Activated CD8-positive, alpha-beta T cell treated with anti-CD3 and anti-CD28 coated beads for 36 hours (primary cell): ENCODE measurements around the gene PLXNB2. TPM values are rescaled to one million over a fixed set of nuclear protein-coding genes. Genes with fewer than 3 reads are reported as not detected.
A peak's percentile ranks its signal among the peaks of the same experiment; 100 is the strongest.

Experiments
- ATAC-seq: fragments of 200-7000 bp; cut with Tn5 transposase; one replicate; pipeline ENCODE4 v1.10.0; 2021; ENCODE audit warnings: mild to moderate bottlenecking, moderate library complexity
- CTCF ChIA-PET: fragments of 350-600 bp; sonication (Branson Sonifier 250); formaldehyde crosslinking; loops from one replicate; lab custom pipeline; 2021; ENCODE audit warnings: antibody characterized with exemption; lab: Charles Lee
- POLR2A ChIA-PET: fragments of 350-600 bp; sonication (Branson Sonifier 250); formaldehyde crosslinking; loops from one replicate; lab custom pipeline; 2021; ENCODE audit warnings: antibody characterized with exemption; lab: Charles Lee
- DNase-seq: peaks from one replicate; pipeline ENCODE4 v3.0.0-alpha.2; 2020
- H3K27ac Mint-ChIP-seq: one replicate; pipeline ENCODE4 v1.8.0; 2021; ENCODE audit warnings: mild to moderate bottlenecking, mixed read lengths
- H3K27me3 Mint-ChIP-seq: one replicate; pipeline ENCODE4 v1.8.0; 2021; ENCODE audit warnings: mixed read lengths
- H3K36me3 Mint-ChIP-seq: one replicate; pipeline ENCODE4 v1.8.0; 2021; ENCODE audit warnings: low read depth, mixed read lengths
- H3K4me1 Mint-ChIP-seq: one replicate; pipeline ENCODE4 v1.8.0; 2021; ENCODE audit warnings: low read depth, mixed read lengths
- H3K4me3 Mint-ChIP-seq: one replicate; pipeline ENCODE4 v1.8.0; 2021; ENCODE audit warnings: mild to moderate bottlenecking, moderate library complexity, mixed read lengths
- H3K9me3 Mint-ChIP-seq: one replicate; pipeline ENCODE4 v1.8.0; 2021; ENCODE audit warnings: mixed read lengths
- intact Hi-C: fragments of 100-400 bp; cut with micrococcal nuclease; formaldehyde crosslinking; loops from one replicate; pipeline ENCODE4 v1.10.0; 2022
- total RNA-seq, 2 experiments: library from RNA; stranded (reverse); gene quantifications; one replicate each; pipeline ENCODE4 v1.2.3, GENCODE V29; 2021
- TF ChIP-seq, protein P1 (sequence below): fragments of 200-600 bp; IDR thresholded peaks from one replicate; pipeline ENCODE4 v1.8.0; 2022; ENCODE audit warnings: antibody characterized with exemption, mild to moderate bottlenecking

Gene PLXNB2
- total RNA-seq, 2 experiments from 2014 or later: 22.1 to 26.4 TPM

DNA sequence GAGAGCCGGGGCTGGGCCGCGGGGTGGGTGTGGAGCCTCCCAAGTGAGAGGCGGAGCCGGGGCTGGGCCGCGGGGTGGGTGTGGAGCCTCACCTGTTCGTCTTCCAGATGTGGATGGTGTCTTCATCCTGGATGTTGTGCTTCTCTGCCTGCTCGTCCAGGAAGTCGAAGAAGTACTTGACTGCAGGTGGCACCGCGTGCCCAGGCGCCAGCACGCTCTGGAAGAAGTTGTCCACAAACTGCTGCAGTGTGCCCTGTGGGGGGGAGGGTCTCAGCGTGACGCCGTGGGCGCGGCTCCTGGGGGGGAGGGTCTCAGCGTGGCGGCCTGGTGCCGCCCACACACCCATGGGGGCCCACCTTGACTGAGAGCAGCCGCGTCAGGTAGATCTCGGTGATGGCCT is 29.7 kb downstream of the PLXNB2 start:
- no peak overlapping the region for H3K4me3 Mint-ChIP-seq
- no peak for DNase-seq
- intact Hi-C loops: loop anchor here (5.0 kb wide), 1 partner anchor 50 kb away; the partner anchor contains the start of gene DENND6B
- H3K4me1 Mint-ChIP-seq: no peaks in the 10 kb centered on the region
- TF ChIP-seq, protein P1, sequence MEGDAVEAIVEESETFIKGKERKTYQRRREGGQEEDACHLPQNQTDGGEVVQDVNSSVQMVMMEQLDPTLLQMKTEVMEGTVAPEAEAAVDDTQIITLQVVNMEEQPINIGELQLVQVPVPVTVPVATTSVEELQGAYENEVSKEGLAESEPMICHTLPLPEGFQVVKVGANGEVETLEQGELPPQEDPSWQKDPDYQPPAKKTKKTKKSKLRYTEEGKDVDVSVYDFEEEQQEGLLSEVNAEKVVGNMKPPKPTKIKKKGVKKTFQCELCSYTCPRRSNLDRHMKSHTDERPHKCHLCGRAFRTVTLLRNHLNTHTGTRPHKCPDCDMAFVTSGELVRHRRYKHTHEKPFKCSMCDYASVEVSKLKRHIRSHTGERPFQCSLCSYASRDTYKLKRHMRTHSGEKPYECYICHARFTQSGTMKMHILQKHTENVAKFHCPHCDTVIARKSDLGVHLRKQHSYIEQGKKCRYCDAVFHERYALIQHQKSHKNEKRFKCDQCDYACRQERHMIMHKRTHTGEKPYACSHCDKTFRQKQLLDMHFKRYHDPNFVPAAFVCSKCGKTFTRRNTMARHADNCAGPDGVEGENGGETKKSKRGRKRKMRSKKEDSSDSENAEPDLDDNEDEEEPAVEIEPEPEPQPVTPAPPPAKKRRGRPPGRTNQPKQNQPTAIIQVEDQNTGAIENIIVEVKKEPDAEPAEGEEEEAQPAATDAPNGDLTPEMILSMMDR: no peak
- ATAC-seq: no peak
- H3K27ac Mint-ChIP-seq: no peak overlapping the region
- H3K9me3 Mint-ChIP-seq: no peaks in the 10 kb centered on the region
- H3K27me3 Mint-ChIP-seq: peaks cover 2% of the 10 kb centered on the region
- ChIA-PET CTCF (no interaction called here), POLR2A (no interaction called here)
- peaks cover 2% of the 10 kb centered on the region for H3K36me3 Mint-ChIP-seq

DNA sequence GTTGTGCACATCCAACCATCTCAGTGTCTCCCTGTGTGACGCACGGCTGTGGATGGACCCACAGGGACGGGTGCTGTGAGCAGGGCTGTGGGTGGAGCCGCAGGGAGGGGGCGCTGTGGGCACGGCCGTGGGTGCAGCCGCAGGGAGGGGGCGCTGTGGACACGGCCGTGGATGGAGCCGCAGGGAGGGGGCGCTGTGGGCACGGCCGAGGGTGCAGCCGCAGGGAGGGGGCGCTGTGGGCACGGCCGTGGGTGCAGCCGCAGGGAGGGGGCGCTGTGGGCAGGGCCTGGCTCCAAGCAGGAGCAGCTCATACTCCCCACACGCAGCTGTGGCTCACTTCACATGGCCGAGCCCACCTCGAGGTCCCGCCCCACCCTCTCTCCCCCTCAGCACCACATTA is 31.3 kb downstream of the PLXNB2 start:
- peak; percentile 67 for DNase-seq
- ChIA-PET CTCF (interaction anchor here (0.6 to 2.7 kb wide), 16 partner anchors 13 to 435 kb away, joined by 3 to 27 read pairs (median 4); partner anchors contain the start of genes DENND6B and PLXNB2), POLR2A (interaction anchor here (1.0 kb wide), 1 partner anchor 66 kb away, joined by 5 read pairs; no protein-coding TSS in a partner anchor)
- no peak overlapping the region for H3K4me3 Mint-ChIP-seq
- no peaks in the 10 kb centered on the region for H3K9me3 Mint-ChIP-seq
- H3K36me3 Mint-ChIP-seq: peaks cover 2% of the 10 kb centered on the region
- peak; percentile 80 for ATAC-seq
- TF ChIP-seq, protein P1: peak; percentile 70
- peaks cover 8% of the 10 kb centered on the region for H3K27me3 Mint-ChIP-seq
- intact Hi-C loops: loop anchor here (5.0 kb wide), 1 partner anchor 51 kb away; the partner anchor contains the start of gene DENND6B
- no peak overlapping the region for H3K27ac Mint-ChIP-seq
- H3K4me1 Mint-ChIP-seq: peaks cover 1% of the 10 kb centered on the region

DNA sequence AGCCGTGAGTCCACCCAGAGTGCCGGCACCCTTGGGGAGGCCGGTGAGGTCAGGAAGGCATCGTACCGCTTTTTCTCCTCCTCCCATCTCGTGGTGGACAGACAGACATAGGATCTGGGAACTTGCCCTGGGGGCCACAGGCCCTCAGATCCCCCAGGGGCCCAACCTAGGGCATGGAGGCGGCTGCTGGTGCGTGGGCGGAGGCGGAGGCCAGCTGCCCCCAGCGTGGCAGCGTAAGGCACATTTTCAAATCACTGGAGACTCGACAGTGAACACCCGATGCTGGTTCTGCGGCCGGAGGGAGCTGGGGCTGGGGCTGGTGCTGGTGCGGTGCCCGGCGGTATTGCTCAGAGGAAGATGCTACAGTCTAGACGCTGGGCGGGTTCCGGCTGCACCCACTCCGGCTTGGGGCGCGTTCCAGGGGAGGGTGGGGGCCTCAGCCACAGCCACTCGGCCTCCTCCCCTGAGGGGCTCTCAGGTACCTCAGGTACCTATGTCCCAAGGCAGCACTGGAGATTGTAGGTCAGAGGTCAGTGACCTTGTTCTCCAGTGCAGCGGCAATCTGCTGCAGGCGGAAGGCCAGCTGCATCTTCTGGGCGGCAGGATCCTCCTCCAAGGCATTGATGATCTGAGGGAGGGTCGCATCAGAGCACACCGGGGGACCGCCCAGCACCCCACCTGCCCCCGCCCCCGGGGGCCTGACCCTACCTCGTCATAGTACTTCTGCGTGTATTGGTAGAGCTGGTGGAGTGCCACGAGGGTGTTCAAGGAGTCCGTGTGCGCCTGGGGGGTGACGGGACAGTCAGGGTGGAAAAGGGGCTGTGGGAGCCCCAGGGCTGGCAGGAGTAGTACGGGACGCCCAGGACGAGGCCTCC is 32.0 kb downstream of the PLXNB2 start:
- Mint-ChIP-seq H3K36me3 (no peaks in the 10 kb centered on the region), H3K27ac (no peak overlapping the region), H3K9me3 (no peaks in the 10 kb centered on the region), H3K4me1 (peaks cover 2% of the 10 kb centered on the region), H3K4me3 (no peak overlapping the region), H3K27me3 (peaks cover 9% of the 10 kb centered on the region)
- TF ChIP-seq, protein P1: no peak
- POLR2A ChIA-PET: no interaction called here
- DNase-seq: no peak
- ATAC-seq: no peak
- CTCF ChIA-PET: interaction anchor here (0.6 to 2.7 kb wide), 10 partner anchors 18 to 435 kb away, joined by 3 to 27 read pairs (median 6); partner anchors contain the start of gene DENND6B
- intact Hi-C loops: loop anchor here (5.0 kb wide), 1 partner anchor 52 kb away; the partner anchor contains the start of gene DENND6B

- H3K9me3 Mint-ChIP-seq: no peaks in the 10 kb centered on the region
- peaks cover 9% of the 10 kb centered on the region for H3K27me3 Mint-ChIP-seq
- no peaks in the 10 kb centered on the region for H3K36me3 Mint-ChIP-seq
- TF ChIP-seq, protein P1: no peak
- H3K4me3 Mint-ChIP-seq: no peak overlapping the region
- H3K4me1 Mint-ChIP-seq: peaks cover 2% of the 10 kb centered on the region
- POLR2A ChIA-PET: no interaction called here
- no peak overlapping the region for H3K27ac Mint-ChIP-seq
- intact Hi-C loops: loop anchor here (5.0 kb wide), 2 partner anchors 53 to 68 kb away; partner anchors contain the start of genes DENND6B and PPP6R2
- no peak for ATAC-seq
- DNase-seq: no peak
- CTCF ChIA-PET: interaction anchor here (0.7 to 6.1 kb wide), 4 partner anchors 30 to 67 kb away, joined by 3 to 44 read pairs (median 24); partner anchors contain the start of gene DENND6B
Observed at GRCh38 chr22:50274771-50275170, 32.7 kb downstream of the PLXNB2 start.
